A673 (cell line): ENCODE results near the gene AMBRA1.

Experiments used
- EZH2 ChIP-seq: fragments of 200-600 bp; sonication (generic); IDR thresholded peaks from 2 replicates; pipeline ENCODE4 v1.6.1; 2017; ENCODE audit warnings: borderline replicate concordance, low read depth, mild to moderate bottlenecking, mixed read lengths, antibody characterized with exemption, low read length; ENCODE audit not compliant: poor library complexity, severe bottlenecking
- TF ChIP-seq, protein P1 (sequence below): fragments of 300-800, 200-600 bp; sonication (generic); conservative IDR thresholded peaks from 2 replicates; pipeline ENCODE4 v1.5.1; 2017; ENCODE audit warnings: low read depth, mild to moderate bottlenecking, antibody characterized with exemption, low read length, moderate library complexity, mixed read lengths

DNA sequence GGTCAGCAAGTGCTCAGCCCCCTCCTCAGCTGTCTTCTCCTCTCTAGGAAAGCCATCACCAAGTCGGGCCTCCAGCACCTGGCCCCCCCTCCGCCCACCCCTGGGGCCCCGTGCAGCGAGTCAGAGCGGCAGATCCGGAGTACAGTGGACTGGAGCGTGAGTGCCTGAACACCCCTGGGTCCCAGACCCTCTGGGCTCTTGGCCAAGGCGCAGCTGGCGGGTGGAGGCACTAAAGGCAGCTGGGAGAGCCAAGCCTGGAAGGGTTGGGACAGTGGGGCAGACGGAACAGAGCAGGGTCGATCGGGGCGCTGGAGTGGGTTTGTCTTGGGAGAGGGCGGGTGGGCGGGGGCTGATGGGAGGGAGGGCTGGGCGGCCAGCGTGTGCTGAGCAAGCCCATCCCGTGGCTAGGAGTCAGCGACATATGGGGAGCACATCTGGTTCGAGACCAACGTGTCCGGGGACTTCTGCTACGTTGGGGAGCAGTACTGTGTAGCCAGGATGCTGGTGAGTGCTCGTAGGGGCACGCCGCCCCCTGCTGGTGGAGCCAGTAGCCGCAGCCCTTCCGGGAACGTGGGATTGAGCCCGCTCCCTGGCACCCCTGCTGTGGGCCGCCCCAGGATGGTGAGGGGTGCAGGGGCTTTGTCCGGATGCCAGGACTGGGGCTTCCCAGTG, 226.4 kb downstream of the AMBRA1 start:
- TF ChIP-seq, protein P1, sequence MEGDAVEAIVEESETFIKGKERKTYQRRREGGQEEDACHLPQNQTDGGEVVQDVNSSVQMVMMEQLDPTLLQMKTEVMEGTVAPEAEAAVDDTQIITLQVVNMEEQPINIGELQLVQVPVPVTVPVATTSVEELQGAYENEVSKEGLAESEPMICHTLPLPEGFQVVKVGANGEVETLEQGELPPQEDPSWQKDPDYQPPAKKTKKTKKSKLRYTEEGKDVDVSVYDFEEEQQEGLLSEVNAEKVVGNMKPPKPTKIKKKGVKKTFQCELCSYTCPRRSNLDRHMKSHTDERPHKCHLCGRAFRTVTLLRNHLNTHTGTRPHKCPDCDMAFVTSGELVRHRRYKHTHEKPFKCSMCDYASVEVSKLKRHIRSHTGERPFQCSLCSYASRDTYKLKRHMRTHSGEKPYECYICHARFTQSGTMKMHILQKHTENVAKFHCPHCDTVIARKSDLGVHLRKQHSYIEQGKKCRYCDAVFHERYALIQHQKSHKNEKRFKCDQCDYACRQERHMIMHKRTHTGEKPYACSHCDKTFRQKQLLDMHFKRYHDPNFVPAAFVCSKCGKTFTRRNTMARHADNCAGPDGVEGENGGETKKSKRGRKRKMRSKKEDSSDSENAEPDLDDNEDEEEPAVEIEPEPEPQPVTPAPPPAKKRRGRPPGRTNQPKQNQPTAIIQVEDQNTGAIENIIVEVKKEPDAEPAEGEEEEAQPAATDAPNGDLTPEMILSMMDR = peak; percentile 98
- TF ChIP-seq EZH2 = no peak
